GM03348 (cell line): Measurements from ENCODE around the gene MAGI1.
"Not testable (repeated sequence)": the region's sequence is repeated elsewhere in the genome, so short reads cannot be mapped to it uniquely, and the experiment has no call there.

Experiments
- DNase-seq: peaks from one replicate; pipeline ENCODE4 v3.0.0; 2012; ENCODE audit warnings: low spot score

MAGI1 gene

DNA sequence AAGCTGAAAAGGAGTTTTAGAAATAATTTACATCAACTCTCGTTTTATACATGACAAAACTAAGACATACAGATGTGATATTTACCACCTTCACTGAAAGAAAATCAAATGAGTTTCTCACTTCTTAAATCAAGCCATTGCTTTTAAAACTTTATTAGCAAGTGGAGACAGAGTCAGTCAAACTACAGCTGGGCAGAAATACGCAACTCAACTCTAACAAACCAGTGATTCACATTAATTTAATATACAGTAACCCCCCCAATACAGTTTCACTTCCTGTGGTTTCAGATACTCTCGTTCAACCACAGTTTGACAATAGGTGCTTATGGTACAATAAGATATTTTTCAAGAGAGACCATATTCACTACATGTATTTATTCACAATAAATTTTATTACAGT lies 477.1 kb downstream of the MAGI1 start:
- DNase-seq = no peak

DNA sequence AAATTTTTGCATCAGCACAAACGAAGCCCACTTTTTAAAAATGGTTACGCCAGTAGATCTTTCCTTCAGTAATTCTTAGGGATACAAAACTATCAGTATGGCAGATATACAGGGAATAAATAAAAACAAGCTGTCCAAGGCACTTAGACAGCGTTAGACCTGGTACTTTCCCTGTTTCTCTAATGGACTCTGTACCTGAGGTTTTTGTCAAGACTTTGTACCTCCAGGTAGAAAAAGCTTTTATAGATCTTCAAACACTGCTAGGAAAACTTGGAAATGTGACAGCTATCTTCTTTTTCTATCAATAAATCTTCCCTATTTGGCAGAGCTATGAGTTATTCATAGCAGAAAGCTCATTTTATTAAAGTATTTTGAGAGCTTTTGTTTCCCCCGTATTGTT lies 477.8 kb downstream of the MAGI1 start:
- DNase-seq = no peak

DNA sequence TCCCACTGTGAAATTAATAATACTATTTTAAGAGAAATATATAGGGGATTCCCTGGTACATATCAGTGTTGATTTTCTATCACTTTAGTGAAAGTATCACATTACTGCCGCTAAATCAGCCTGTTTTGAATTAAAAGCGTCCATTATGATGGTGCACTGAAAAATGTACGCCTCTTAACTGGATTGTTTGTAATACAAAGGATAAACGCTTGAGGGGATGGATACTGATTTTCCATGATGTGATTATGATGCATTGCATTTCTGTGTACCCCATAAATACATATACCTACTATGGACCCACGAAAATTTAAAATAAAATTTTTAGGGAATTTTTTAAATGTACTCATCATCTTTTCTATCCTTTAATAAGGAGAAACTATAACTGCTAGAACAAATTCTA lies 478.6 kb downstream of the MAGI1 start:
- DNase-seq = no peak

- DNase-seq = no peak
These were observed 479.1 kb downstream of the MAGI1 start for GRCh38 chr3:65559643-65560042.

DNA sequence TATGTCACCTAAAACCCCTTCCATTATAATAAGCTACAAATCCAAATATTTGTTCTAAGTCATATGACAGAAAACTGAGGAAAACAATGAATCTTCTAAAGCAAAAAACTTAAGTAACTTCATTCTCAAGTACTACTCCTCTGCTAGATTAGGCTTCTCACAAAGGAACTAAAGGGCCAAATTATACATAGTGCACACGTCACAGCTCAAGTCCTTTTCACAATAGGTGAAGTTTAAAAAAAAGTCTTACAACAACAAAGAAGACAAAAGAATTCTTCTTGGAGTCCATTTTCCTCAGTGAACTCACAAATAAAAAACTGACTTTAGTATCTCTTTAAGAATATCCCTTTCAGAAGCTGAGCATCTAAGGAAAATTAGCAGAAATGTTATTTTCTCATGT lies 479.9 kb downstream of the MAGI1 start:
- DNase-seq = no peak

DNA sequence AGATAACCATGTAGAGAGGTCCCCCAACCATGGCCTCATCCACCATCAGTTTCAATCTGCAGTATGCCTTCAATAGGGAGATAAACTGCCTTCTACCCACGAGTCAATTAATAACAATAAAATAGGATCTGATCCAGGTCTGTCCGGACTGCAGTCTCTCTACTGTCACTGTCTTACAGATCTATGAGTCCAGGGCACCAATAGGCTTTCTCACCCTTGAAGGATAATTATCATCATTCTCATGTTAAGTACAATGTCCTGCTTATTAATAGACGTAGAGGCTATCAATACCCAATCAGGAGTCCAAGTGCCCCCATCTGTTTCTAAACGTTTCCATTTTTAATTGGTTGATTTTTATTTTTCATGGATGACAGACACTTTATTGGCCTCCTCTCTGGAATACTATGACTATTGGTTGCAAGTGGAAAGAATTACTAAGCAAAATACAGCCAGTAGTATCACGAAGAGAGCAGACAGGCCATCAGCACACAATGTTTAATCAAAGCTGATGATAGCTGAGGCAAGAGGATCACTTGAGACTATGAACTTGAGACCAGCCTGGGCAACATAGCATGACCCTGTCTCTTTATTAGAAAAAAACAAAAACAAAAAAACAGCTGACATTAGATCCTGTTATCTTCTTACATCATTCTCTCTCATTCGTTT lies 480.7 kb downstream of the MAGI1 start:
- DNase-seq = no peak

- DNase-seq = no peak
These were observed 481.7 kb downstream of the MAGI1 start for GRCh38 chr3:65556934-65557577.

- no peak for DNase-seq
These were observed 486.3 kb downstream of the MAGI1 start for GRCh38 chr3:65552434-65552833.

GRCh38 chr3:65551945-65552344 lies 486.8 kb downstream of the MAGI1 start:
- DNase-seq = no peak

DNA sequence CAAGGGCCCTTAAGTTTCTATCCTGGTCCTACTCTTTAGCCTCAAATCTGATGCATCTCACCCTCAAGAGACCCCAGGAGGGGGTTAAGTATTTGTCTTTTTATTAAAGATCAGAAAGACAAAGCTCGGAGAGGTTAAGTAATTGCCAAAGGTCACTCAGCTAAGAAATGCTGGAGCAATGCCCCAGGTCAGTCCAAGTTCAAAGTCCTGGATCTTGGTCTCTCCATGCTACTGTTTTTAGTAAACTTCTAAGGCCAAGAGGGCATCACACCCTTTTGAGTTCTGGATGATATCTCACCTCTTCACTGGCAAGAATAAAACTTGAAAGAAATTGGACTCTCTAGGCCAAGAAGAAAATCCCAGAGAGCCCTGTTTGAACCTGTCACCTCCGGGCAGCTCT lies 488.6 kb downstream of the MAGI1 start:
- no peak for DNase-seq

DNA sequence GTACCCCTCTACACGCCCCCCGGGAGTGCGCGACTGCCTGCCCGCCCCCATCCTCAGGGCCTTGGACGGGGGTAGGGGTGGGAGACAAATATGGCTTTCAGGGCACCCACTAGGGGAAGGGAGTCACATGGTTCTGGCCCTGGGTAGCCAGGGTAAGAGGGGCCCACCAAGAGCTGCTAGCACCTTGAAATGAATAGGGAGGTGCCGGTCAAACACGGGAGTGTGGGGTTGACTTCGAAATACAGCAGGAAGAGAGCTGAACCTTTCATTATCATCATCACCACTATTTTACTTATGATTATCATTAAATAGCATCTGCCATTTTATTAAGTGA lies 489.1 kb downstream of the MAGI1 start:
- DNase-seq = no peak

DNA sequence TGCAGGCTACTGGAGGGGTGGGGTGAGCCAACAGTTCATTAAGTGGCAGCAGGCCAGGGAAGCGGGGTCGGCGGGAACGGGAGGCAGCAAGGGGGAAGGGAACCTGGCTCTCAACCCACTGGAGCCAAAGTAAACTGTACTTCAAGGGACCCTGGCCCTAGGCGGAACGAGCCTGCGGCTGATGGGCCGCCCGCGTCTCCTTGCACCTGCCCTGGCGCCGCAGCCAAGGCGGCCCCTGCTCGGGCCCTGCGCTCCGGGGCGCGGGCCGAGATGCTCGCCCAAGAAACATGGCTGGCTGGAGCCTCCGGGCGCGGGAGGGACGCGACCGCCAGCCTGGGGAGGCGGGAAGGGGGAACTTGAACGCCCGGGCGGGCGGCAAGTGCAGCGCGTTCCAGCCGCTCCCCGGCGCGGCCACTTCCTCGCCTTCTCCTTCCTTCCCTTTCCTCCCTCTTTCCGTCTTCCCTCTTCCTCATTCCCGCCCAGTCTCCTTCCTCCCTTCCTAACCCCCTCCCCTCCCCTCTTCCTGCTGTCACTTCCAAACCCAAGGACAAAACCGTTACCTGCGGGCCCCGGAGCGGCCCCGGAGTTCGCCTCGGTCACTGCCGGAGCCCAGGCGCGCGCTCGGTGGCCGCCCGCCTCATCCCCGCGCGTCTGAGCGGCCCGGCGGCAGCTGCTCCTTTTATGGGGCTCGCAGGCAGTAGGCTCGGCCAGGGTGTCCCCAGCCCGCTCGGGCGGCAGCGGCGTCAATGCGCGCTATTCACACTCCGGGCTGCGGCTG lies 489.7 kb downstream of the MAGI1 start:
- peak; percentile 37 for DNase-seq

GRCh38 chr3:65545429-65545828 lies 493.3 kb downstream of the MAGI1 start:
- DNase-seq = peak; percentile 29

GRCh38 chr3:65543391-65543790 lies 495.3 kb downstream of the MAGI1 start:
- not testable (repeated sequence) for DNase-seq

DNA sequence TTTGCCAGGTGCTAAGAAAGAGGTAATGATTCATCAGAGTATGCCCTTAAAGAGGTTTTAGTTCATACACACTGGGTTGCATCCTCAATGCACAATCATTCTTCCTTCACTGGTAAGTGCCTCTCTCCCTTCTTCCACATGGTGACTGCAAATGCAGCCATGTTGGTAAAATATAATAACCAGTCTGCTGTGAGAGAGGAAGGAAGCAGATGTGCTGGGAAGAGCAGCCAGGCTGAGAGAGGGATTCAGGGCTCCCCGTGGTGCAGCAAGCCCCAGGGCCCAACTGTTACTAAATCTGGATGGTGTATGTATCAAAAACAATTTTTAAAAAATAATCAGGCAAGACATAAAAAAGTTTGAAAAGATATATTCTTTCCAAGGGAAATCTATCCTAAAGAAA lies 498.1 kb downstream of the MAGI1 start:
- no peak for DNase-seq

GRCh38 chr3:65539616-65540015 lies 499.1 kb downstream of the MAGI1 start:
- no peak for DNase-seq

DNA sequence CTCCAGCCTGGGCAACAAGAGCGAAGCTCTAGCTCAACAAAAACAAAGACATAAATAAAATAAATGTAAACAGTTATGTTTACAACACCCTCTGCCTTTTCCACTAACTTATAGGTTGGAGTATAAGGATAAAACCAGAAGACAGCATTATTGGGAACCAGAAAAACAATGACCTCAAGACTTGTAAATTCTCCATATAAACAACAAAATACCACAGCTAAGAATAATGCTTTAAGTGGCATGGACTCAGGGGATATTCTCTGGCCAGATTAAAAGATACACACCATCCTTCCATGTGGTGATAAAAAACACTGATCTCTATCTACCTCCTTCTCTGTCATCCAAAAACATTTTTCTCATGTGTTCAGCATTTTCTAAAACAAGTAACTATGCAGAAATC lies 500.6 kb downstream of the MAGI1 start:
- no peak for DNase-seq

GRCh38 chr3:65537109-65537508 lies 501.6 kb downstream of the MAGI1 start:
- no peak for DNase-seq

DNA sequence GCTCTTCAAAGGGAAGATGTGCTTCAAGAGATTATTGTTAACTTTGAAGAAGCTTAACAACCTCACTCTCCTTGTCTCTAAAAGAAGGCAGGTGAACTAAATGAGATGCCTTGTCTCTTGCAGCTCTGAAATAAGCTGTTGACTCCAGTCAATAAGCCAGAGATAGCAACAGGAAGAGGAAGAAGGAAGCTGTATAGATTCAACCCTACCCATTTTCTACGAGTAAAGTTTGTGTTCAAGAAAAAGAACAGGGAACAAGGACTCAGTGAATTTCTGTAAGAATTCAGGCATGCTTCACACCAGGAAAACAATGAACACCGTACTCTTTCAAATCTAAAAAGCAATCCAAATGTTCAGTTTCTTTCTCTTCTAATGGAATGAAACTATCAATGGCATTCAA lies 503.5 kb downstream of the MAGI1 start:
- DNase-seq = no peak

- no peak for DNase-seq
These were observed 503.9 kb downstream of the MAGI1 start for GRCh38 chr3:65534805-65535204.

DNA sequence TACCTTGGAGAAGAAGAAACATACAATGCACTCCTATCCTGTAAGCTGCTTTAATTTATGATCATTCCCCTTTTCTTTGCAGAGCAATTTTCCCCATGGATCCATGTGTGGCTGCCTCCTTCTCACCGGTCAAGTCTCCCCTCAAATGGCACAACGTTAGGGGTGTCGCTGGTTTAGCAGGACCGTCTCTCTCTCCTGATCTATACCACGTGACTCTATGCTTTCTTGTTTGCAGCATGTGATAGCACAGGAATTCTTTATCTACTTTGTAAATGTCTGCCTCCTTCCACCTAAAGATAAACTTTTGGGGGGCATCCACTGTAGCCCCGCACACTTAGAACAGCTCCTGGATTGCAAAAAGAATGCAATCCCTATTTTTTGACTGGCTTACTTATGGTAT lies 506.0 kb downstream of the MAGI1 start:
- DNase-seq = no peak

GRCh38 chr3:65532215-65532614 lies 506.5 kb downstream of the MAGI1 start:
- no peak for DNase-seq

- DNase-seq = no peak
These were observed 507.2 kb downstream of the MAGI1 start for GRCh38 chr3:65531499-65531898.

DNA sequence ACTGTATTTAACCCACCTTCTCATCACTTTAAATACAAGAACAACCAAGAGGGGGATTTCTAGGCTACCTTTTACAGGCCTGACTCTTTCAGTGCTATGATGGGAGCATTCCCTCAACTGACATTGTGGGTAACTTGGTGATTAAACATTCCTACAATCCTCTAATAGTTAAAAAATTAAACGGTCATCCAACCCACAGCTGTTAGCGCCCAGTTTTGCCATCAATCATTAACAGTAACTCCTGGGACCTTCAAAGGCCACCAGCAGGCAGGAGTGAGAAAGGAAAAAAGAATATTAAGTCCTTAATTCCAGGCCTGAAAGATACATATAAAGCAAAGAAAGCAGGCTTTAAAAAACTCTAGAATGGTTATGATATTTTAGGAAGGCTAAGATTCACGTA lies 512.1 kb downstream of the MAGI1 start:
- DNase-seq = no peak
